HG02588 (cell line): Measurements from ENCODE around the gene INSYN1.

Experiments
- ATAC-seq: cut with Tn5 transposase; IDR thresholded peaks from one replicate; pipeline ENCODE4 v1.9.1; 2021; ENCODE audit warnings: mild to moderate bottlenecking, moderate library complexity; ENCODE audit not compliant: unreplicated experiment

Gene INSYN1

DNA sequence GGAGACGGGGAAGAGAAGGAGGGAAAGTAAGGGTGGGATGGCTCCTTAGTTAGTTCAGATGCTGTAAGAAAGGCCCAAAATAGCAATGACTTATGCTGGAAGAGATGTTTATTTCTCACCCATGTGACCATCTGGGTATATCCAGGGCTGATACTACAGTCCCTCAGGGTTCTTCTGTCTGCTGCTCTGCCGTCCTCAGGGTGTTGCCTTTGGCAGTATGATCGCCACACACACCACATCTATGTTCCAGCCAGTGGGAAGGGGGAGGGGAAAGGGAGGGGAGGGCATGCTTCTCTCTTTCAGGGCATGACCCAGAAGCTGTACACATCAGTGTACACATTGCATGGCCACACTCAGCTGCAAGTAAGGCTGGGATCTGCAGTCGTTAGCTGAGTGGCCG, 58.7 kb downstream of the INSYN1 start:
- no peak for ATAC-seq

DNA sequence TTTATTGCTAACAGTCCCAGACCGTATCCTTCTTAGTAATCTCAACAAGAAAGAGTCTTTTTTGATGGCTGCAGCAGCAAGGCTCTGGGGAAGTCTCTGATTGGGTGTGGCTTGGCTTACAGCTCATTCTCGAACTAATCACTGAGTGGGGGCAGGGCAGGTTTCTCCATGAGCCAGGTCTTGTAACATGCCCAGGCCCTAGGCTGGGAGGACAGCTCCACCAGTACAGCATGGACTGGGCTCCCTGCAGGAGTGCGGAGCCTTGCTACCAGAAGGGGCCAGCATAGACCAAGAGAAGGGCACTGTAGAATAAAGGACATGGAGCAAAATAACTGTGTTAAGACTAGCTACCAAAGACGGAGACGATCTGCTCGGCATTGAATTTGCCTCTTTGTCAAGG, 61.8 kb downstream of the INSYN1 start:
- ATAC-seq: no peak

DNA sequence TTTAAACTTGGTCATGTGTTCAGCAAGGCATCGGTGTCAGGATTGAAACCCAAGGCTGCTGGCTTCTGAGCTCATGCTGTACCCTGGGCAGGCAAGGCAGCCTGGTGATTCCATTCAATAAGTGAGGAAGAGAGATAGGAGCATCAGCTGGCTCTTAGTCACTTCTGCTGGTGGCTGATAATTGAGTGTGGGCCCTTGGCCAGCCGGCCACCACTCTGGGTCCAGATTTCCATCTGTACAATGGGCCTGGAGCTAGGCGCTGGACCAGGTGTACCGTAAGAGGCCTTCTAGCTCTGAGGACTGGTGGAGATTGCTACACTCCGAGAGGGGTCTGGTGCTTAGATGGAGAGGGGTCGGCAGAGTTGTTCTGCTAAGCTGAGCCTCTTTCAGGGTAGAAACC, 64.7 kb downstream of the INSYN1 start:
- no peak for ATAC-seq

DNA sequence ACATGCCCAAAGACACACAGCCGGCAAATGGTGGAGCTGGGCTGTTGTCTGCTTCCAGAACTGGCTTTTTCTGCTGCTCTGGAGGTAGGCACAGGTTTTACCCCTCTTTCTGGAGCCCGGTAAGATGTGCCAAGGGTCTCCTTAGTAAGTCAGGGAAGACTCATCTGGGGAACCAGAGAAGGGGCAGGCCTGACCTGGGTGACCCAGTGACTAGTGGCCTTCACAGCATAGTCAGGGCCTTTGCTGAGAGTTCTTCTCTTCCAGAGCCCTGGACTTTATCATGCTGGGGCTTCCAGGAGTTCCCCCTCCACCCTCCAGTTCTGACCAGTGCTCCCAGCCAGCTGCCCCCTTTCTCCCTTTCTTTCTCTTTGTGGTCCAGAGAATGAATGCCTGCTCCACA, 65.8 kb downstream of the INSYN1 start:
- no peak for ATAC-seq

DNA sequence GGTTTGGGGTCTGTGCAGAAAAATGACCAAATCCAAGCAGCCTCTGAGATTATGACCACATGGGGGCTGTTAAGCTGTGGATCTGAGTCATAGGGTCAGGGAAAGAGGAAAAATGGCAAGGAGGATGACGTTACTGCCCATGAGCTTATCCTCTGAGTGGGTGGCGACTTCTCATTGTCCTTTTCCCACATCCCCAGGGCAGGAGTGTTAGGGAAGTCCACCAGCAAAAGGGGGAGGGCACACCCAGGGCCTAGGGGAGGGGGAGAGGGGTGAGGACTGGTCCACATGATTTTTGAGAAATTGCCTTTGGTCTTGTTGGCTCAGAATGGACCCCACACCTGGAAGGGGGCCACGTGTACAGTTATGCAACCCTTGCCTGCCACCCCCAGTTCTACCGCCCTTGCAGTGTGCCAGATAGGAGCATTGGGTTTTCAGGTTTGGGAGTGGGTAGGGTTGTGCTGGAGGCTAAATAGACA, 66.3 kb downstream of the INSYN1 start:
- no peak for ATAC-seq

DNA sequence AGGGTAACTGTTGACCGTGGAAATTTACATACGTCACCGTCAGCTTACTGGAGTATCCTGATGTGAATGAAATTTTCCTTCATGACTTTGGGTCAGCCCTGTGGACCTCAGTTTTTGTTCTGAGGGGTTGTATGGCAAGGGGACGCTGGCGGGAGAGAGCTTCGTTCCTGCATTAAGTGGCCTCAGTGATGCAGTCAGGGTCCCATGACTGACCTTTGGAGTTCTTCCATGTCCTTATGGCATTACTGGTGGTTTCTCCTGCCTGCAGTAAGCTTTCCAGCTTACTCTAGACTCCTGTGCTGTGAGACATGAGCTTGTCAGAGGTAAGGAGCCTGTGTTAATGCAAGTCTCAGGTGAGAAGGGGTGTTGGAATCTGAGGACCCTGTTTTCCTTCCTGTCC, 67.2 kb downstream of the INSYN1 start:
- no peak for ATAC-seq
